Measurements from ENCODE around the gene ENG.

ENG gene

DNA sequence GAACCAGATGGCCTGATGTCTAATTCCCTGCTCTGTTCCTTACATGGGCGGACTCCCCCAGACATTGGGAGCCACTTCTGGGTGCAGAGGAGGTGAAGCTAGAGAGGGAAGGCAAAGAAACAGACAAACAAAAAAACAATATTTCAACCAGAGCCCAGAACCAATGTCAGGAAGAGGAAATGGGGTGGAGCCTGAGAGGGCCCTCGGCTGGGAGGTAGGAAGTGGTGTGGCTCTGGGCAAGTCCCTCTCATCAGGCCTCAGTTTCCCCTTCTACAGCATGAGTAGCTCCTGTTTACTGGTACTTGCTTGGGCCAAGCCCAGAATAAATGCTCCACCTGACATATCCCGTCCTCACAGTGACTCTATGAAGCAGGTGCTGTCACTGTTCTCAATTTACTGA, 87.0 kb downstream of the ENG start:
- H3K36me3 ChIP-seq (ENCODE audit: low read length), result no peaks in the 10 kb centered on the region
- H4K20me1 ChIP-seq (ENCODE audit: low read depth, low read length), result no peaks in the 10 kb centered on the region
- no peak overlapping the region for H3K27ac ChIP-seq (ENCODE audit: low read depth, low read length)
- TF ChIP-seq, protein P1, sequence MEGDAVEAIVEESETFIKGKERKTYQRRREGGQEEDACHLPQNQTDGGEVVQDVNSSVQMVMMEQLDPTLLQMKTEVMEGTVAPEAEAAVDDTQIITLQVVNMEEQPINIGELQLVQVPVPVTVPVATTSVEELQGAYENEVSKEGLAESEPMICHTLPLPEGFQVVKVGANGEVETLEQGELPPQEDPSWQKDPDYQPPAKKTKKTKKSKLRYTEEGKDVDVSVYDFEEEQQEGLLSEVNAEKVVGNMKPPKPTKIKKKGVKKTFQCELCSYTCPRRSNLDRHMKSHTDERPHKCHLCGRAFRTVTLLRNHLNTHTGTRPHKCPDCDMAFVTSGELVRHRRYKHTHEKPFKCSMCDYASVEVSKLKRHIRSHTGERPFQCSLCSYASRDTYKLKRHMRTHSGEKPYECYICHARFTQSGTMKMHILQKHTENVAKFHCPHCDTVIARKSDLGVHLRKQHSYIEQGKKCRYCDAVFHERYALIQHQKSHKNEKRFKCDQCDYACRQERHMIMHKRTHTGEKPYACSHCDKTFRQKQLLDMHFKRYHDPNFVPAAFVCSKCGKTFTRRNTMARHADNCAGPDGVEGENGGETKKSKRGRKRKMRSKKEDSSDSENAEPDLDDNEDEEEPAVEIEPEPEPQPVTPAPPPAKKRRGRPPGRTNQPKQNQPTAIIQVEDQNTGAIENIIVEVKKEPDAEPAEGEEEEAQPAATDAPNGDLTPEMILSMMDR (IDR thresholded peaks at IDR 0.05; ENCODE audit: insufficient read depth, low read length, poor library complexity, severe bottlenecking), result no peak
- no peak for TF ChIP-seq EZH2phosphoT487 (conservative IDR thresholded peaks at IDR 0.05; ENCODE audit: low read length)
- no peak overlapping the region for H2AFZ ChIP-seq (ENCODE audit: low read depth, low read length, severe bottlenecking)
- no peaks in the 10 kb centered on the region for H3K79me2 ChIP-seq (ENCODE audit: insufficient read depth, low read length)
- no peaks in the 10 kb centered on the region for H3K9me3 ChIP-seq (ENCODE audit: insufficient read depth, low read length)
- no peak overlapping the region for H3K9ac ChIP-seq (ENCODE audit: low read length)
- H3K4me2 ChIP-seq (ENCODE audit: low read depth, low read length, poor library complexity, severe bottlenecking), result no peak overlapping the region
- peaks cover 4% of the 10 kb centered on the region for H3F3A ChIP-seq (ENCODE audit: insufficient read depth)
- no peak overlapping the region for H3K4me3 ChIP-seq (ENCODE audit: insufficient read depth, low read length, poor library complexity, severe bottlenecking)
- H3K27me3 ChIP-seq (ENCODE audit: low read length), result no peaks in the 10 kb centered on the region
- no peaks in the 10 kb centered on the region for H3K9me2 ChIP-seq (replicated peaks; ENCODE audit: insufficient read depth, low read length)

DNA sequence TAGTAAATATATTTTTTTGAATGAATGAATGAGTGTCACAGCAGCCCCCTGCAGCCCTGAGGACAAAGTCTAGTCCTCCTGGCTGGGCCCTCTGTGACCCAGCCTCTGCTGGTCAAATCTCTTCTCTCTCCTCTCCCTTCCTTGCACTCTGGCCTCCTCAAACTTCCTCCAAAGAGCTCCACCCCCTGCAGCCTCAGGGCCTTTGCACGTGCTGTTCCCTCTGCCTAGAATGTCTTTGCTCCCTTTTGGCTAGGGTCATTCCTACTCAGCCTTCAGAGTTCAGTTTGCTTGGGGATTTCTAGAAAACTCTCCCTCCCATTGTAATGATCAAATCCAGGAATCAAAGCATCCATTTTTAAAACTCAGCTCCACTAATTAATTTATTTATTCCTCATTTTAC, 89.0 kb downstream of the ENG start:
- H3K27ac ChIP-seq (ENCODE audit: low read depth, low read length), result no peak overlapping the region
- TF ChIP-seq, protein P1 (IDR thresholded peaks at IDR 0.05; ENCODE audit: insufficient read depth, low read length, poor library complexity, severe bottlenecking), result no peak
- no peak for TF ChIP-seq EZH2phosphoT487 (conservative IDR thresholded peaks at IDR 0.05; ENCODE audit: low read length)
- no peak overlapping the region for H3K4me2 ChIP-seq (ENCODE audit: low read depth, low read length, poor library complexity, severe bottlenecking)
- no peaks in the 10 kb centered on the region for H3K9me3 ChIP-seq (ENCODE audit: insufficient read depth, low read length)
- no peaks in the 10 kb centered on the region for H4K20me1 ChIP-seq (ENCODE audit: low read depth, low read length)
- no peaks in the 10 kb centered on the region for H3K36me3 ChIP-seq (ENCODE audit: low read length)
- H3K79me2 ChIP-seq (ENCODE audit: insufficient read depth, low read length), result no peaks in the 10 kb centered on the region
- H3K27me3 ChIP-seq (ENCODE audit: low read length), result no peaks in the 10 kb centered on the region
- no peak overlapping the region for H3K4me3 ChIP-seq (ENCODE audit: insufficient read depth, low read length, poor library complexity, severe bottlenecking)
- no peaks in the 10 kb centered on the region for H3F3A ChIP-seq (ENCODE audit: insufficient read depth)
- H2AFZ ChIP-seq (ENCODE audit: low read depth, low read length, severe bottlenecking), result no peak overlapping the region
- H3K9me2 ChIP-seq (replicated peaks; ENCODE audit: insufficient read depth, low read length), result no peaks in the 10 kb centered on the region
- no peak overlapping the region for H3K9ac ChIP-seq (ENCODE audit: low read length)

All from SU-DHL-6 (cell line).